Duodenal mucosa (tissue), 2 donors: ENCODE results near the gene DNAH2.
A peak's percentile ranks its signal among the peaks of the same experiment; 100 is the strongest.

Experiments
- H3K27ac ChIP-seq: one replicate; pipeline ENCODE4 v1.7.0; 2013; ENCODE audit warnings: low read depth, low read length
- H3K27me3 ChIP-seq, 2 donors: one replicate each; pipeline ENCODE4 v1.7.0; 2013; ENCODE audit warnings: low read length in 2 of 2, control low read depth in 1 of 2; ENCODE audit not compliant: insufficient read depth in 2 of 2, control insufficient read depth in 1 of 2
- H3K36me3 ChIP-seq, 2 donors: one replicate each; pipeline ENCODE4 v1.7.0; 2013; ENCODE audit warnings: low read length in 2 of 2, control low read depth in 1 of 2; ENCODE audit not compliant: insufficient read depth in 2 of 2, control insufficient read depth in 1 of 2
- H3K4me1 ChIP-seq, 2 donors: one replicate each; pipeline ENCODE4 v1.7.0; 2013; ENCODE audit warnings: low read length in 2 of 2, control low read depth in 1 of 2; ENCODE audit not compliant: insufficient read depth in 2 of 2, control insufficient read depth in 1 of 2
- H3K4me3 ChIP-seq, 2 donors: one replicate each; pipeline ENCODE4 v1.7.0; 2013; ENCODE audit warnings: low read length in 2 of 2, low read depth in 1 of 2
- H3K9ac ChIP-seq, 2 donors: one replicate each; pipeline ENCODE4 v1.7.0; 2013; ENCODE audit warnings: low read length in 2 of 2, low read depth in 1 of 2
- H3K9me3 ChIP-seq, 2 donors: one replicate each; pipeline ENCODE4 v1.7.0; 2013; ENCODE audit warnings: low read length in 2 of 2, control low read depth in 1 of 2; ENCODE audit not compliant: control insufficient read depth in 1 of 2

The DNAH2 gene

DNA sequence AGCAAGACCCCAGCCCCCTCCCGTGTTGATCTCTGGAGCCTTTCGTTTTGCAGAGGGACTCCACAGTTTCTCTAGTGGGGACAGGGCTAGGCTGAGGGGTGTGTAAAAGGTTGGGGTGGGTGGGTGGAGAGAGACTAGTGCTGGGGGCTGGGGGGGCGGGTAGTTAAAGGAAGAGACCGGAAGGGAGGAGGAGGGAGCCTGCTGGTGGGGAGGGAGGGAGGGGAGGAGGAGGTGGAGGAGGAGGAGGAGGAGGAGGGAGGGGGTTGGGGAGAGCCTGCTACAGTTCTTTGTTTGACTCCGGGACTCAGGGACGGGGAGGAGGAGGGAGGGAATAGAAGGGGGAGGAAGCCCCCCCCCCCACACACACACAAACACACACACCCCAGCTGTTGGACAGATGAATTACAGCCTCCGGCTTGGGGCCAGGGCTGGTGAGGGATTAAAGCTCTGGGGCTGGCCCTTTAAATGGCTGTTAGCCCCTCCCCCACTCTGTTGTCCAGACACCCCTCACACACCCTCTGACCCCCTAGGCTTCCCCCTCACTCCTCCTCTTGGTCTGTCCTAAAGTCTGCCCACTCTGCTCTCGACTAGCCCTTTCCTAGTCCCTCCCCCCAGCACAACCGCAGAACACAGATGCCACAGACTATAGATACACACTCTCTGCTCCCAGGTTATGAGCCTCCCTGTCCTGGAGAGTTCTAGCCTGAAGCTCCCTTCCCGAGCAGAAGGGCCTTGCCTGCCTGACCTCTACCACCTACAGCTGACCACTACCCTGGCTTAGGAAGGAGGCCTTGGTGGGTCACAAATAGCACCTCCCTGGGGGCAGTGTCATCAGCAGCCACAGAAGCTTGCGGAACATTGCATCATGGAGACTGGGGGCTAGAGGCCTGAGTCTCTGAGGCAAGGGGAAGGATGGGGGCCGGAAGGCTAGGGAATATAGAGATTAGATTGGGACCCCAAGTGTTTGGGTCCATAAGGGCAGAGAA lies 120.8 kb downstream of the DNAH2 start:
- Histone ChIP-seq H3K36me3 (peaks cover 0 to 6% of the 10 kb centered on the region in 2 donors), H3K27ac (peak overlapping the region; percentile 97), H3K4me1 (peaks cover 46 to 62% of the 10 kb centered on the region in 2 donors), H3K9me3 (no peaks in the 10 kb centered on the region), H3K4me3 (peak overlapping the region; percentile 82 to 92), H3K27me3 (no peaks in the 10 kb centered on the region), H3K9ac (peak overlapping the region; percentile 87 to 93)

DNA sequence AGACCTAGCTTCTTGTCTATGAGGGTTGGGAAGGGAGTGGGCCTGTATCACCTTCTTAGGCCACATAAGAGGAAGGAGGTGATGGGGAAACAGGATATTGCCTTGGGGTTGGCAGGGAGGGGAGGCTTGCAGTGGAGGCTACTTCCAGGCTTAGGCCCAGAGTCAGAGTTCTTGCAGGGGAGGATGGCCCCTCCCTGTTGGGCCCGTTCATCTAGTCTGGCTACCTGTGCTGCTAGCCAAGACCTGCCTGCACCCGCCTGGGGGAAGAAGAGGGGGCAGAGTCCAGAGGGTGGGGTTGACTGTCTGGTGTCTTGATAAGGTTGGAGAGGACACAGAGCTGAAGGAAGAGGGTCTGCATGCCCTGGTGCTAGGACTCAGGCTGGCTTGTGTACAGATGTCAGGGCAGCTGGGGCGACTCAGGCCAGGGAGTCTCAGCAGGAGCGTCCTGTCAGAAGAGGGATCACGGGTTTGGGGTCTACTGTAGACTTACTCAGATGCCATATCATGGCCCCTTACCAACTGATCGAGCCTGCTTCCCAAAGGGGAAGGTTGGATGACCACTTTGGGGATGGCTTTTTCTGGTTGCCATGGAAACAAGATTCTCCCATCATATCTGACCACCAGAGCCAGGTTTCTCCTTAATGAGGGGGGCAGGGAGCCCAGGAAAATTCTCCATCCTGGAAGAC lies 121.8 kb downstream of the DNAH2 start:
- peak overlapping the region; percentile 71 to 73 for H3K9ac ChIP-seq
- H3K9me3 ChIP-seq: no peaks in the 10 kb centered on the region
- peak overlapping the region; percentile 59 for H3K27ac ChIP-seq
- H3K4me1 ChIP-seq: peaks cover 45 to 58% of the 10 kb centered on the region in 2 donors
- H3K36me3 ChIP-seq: peaks cover 0 to 6% of the 10 kb centered on the region in 2 donors
- H3K27me3 ChIP-seq: no peaks in the 10 kb centered on the region
- peak overlapping the region; percentile 61 to 75 for H3K4me3 ChIP-seq

DNA sequence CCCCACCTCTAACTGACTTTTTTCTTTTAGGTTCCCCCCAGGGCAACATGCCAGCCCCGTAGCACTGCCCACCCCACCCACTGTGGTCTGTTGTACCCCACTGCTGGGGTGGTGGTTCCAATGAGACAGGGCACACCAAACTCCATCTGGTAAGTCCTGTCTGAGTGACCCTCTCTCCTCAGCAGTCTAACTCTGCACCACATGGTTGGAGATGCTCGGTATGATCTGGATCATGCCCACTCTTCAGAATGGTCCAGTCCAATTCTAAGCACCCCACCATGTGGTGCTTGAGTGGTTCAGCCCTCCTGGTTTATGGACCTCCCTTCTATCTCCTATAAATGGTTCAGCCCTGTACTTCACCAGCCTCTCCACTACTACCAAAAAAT lies 122.3 kb downstream of the DNAH2 start:
- peaks cover 46 to 53% of the 10 kb centered on the region in 2 donors for H3K4me1 ChIP-seq

DNA sequence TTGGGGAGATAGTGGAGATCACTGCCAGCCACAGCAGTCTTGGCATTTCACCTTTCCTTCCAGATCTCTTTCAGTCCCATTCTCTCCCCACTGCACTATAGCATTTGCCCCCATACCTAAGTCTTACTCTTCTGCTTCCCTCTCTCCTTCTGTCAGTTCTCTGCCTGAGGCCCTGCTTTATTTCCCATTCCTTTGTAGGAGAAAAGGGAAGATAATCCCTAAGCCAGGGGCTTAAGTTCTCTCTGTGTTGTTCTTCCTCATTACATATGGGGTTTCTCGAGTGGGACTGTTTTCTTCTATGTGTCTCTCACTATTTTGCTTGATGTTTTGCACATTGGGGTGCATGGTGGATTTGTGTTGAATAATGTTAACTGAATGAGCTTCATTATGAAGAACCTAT lies 122.9 kb downstream of the DNAH2 start:
- Histone ChIP-seq H3K4me3 (peak overlapping the region; percentile 3 to 86), H3K4me1 (peaks cover 51 to 58% of the 10 kb centered on the region in 2 donors)

More for the DNA sequence above, 122.3 kb downstream of the DNAH2 start:
- H3K9me3 ChIP-seq: no peaks in the 10 kb centered on the region
- no peak overlapping the region for H3K27ac ChIP-seq
- peak overlapping the region in 1 of 2 donors; percentile 73 for H3K9ac ChIP-seq
- H3K36me3 ChIP-seq: peaks cover 0 to 6% of the 10 kb centered on the region in 2 donors
- H3K4me3 ChIP-seq: peak overlapping the region; percentile 61 to 75
- no peaks in the 10 kb centered on the region for H3K27me3 ChIP-seq

DNA sequence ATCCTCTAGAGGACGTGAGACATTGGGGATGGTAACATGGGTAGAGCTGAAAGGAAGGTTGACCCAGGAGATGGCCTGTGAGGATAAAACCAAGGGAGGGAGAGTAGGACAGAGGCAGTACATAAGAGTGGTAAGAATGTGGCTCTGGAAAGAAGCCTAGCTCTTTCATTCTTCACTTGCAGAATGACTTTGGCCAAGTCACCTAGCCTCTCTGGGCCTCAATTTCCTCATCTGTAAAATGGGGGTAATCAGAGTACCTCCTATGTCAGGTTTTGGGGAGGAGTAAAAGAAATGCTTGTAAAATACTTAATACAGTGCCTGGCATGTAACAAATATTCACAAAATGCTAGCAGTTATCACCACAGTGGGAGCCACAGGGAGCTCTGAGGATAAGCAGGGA lies 123.3 kb downstream of the DNAH2 start:
- Histone ChIP-seq H3K36me3 (peaks cover 4 to 12% of the 10 kb centered on the region in 2 donors), H3K9ac (peak overlapping the region; percentile 86 to 99), H3K27ac (peak overlapping the region; percentile 98), H3K9me3 (no peaks in the 10 kb centered on the region), H3K4me1 (peaks cover 55 to 61% of the 10 kb centered on the region in 2 donors), H3K27me3 (no peaks in the 10 kb centered on the region), H3K4me3 (peak overlapping the region; percentile 69 to 86)

More for the DNA sequence above, 122.9 kb downstream of the DNAH2 start:
- H3K36me3 ChIP-seq: peaks cover under 1 to 8% of the 10 kb centered on the region in 2 donors
- no peak overlapping the region for H3K27ac ChIP-seq
- H3K9ac ChIP-seq: peak overlapping the region in 1 of 2 donors; percentile 73
- no peaks in the 10 kb centered on the region for H3K27me3 ChIP-seq
- H3K9me3 ChIP-seq: no peaks in the 10 kb centered on the region

DNA sequence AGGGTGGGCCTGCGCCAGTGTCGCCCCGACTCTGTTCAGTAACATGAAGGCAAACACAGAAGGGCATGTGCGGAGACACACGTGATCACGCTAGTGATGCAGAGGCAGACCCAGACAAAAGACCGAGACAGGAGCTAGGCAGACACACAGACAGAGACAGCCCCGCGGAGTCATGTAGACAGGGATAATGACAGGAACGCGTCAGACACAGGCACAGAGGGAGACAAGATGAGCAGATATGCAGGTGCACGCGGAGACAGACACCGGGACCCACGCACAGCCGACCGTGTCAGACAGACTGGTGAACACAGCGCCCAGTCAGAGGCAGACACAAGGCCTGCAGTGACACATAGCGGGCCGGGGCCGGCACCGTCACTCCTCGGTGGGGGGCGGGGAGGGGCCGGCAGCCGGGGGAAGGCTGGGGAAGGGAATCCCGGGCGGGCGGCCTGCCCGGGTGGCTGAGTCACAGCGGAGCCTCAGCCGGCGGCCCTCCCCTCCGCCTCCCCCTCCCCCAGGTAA lies 123.9 kb downstream of the DNAH2 start:
- Histone ChIP-seq H3K4me1 (peaks cover 55 to 61% of the 10 kb centered on the region in 2 donors), H3K9ac (peak overlapping the region; percentile 93 to 99), H3K27me3 (no peaks in the 10 kb centered on the region), H3K27ac (peak overlapping the region; percentile 98), H3K4me3 (peak overlapping the region; percentile 69 to 86), H3K36me3 (peaks cover 6 to 14% of the 10 kb centered on the region in 2 donors), H3K9me3 (no peaks in the 10 kb centered on the region)

DNA sequence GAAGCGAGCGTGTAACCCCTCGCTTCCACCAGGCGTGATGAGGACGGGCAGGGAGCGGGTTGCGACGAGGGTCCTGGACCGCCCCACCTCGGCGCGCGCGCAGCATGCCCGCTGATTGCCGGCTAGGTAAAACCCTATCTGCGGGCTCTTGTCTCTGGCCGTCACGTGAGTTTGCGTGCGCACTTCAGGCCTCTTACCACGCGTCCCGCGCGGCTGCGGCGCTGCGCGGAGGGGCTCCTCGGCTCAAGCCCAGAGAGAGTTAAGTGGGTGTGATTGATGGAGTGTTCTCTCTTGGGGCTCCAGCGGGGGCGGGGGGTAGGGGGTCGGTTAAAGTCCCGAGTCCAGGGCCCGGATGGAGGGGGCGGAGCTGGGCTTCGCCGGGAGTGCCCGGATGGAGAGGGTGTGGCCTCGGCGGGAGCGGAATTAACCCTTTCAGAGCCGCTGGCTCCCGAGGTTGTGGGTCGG lies 124.4 kb downstream of the DNAH2 start:
- Histone ChIP-seq H3K9me3 (no peaks in the 10 kb centered on the region), H3K4me1 (peaks cover 51 to 56% of the 10 kb centered on the region in 2 donors), H3K27ac (peak overlapping the region; percentile 98), H3K4me3 (peak overlapping the region; percentile 69 to 86), H3K9ac (peak overlapping the region; percentile 93 to 99), H3K27me3 (no peaks in the 10 kb centered on the region), H3K36me3 (peaks cover 11 to 15% of the 10 kb centered on the region in 2 donors)

DNA sequence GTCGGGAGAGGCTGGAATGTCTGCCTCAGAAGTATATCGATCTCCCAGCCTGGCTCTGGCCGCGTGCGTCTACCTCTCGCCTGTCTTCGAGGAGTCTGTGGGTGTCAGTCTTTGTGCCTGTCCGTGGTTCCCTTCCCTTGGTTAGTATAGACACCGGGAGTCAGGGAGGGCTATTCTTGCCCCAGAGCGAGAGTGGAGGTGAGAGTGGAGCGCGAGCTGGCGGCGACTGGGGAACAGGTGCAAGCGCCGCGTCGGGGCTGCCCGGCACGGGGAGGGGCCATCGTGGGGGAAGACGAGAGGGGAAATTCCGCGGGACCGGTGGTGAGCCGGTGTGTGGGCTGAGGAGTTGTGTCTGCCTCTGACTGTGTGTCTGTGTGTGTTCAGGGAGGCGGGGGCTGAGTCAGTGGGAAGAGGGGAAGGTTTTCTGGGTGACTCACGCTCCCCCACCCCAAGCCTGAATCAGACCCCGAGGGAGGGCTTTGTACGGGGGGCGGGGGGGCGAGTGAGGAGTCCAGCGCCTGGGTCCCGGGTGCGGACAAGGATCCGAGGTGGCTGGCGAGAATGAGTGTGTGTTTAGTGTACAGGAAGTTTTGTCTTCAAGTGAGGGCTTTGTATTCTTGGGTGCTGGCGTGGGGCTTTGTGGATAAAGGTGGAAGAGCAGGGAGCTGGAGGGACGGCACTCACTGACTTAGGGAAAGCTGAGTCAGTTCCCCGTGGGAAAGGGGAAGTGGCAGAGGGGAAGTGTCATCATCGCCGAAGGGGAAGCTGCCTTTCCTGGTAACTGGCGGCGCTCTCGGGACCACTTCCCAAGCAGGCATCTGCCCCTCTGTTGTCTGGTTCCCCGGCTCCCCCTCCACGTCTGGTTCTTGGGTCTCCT lies 125.1 kb downstream of the DNAH2 start:
- Histone ChIP-seq H3K9ac (peak overlapping the region; percentile 93 to 99), H3K36me3 (peaks cover 16 to 20% of the 10 kb centered on the region in 2 donors), H3K27me3 (no peaks in the 10 kb centered on the region), H3K27ac (peak overlapping the region; percentile 98), H3K9me3 (no peaks in the 10 kb centered on the region), H3K4me1 (peaks cover 44 to 49% of the 10 kb centered on the region in 2 donors), H3K4me3 (peak overlapping the region; percentile 69 to 86)

DNA sequence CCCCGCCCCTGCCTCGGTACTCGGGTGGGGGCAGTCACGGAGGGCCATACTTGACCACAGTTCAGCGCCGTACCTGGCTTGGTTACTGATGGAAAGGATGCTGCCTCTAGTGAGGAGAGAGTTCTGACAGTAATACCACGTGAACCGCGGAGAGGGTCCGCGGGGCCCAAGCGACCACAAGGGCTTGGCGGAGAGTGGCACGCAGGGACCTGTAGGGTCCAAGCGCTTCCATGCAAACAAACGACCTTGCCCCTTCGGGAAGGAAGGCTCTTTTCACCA lies 125.7 kb downstream of the DNAH2 start:
- Histone ChIP-seq H3K36me3 (peaks cover 20 to 21% of the 10 kb centered on the region in 2 donors), H3K27ac (peak overlapping the region; percentile 98), H3K9me3 (no peaks in the 10 kb centered on the region), H3K4me3 (peak overlapping the region; percentile 69 to 86), H3K4me1 (peaks cover 41 to 47% of the 10 kb centered on the region in 2 donors), H3K27me3 (no peaks in the 10 kb centered on the region), H3K9ac (peak overlapping the region; percentile 93 to 99)
